Thyroid gland (tissue), 4 donors: ENCODE measurements around the gene KRTAP22-1.

Source experiments
- POLR2A ChIP-seq, 2 donors: fragments of 450-650 bp; IDR thresholded peaks; one replicate each; pipeline ENCODE4 v1.6.1; 2017; ENCODE audit warnings: antibody characterized with exemption in 2 of 2, mild to moderate bottlenecking in 2 of 2, moderate library complexity in 1 of 2
- TF ChIP-seq, protein P1 (sequence below), 6 experiments: fragments of 200-600 bp in 3 of 6; fragments of 450-650 bp in 3 of 6; sonication (generic) in 3 of 6; IDR thresholded peaks; one replicate each; pipeline ENCODE4 v1.5.1; 2016 to 2019; ENCODE audit warnings: antibody characterized with exemption in 6 of 6, mild to moderate bottlenecking in 2 of 6, inconsistent platforms in 1 of 6, moderate library complexity in 1 of 6

- TF ChIP-seq POLR2A (IDR thresholded peaks at IDR 0.05) = no peak
- TF ChIP-seq, protein P1, sequence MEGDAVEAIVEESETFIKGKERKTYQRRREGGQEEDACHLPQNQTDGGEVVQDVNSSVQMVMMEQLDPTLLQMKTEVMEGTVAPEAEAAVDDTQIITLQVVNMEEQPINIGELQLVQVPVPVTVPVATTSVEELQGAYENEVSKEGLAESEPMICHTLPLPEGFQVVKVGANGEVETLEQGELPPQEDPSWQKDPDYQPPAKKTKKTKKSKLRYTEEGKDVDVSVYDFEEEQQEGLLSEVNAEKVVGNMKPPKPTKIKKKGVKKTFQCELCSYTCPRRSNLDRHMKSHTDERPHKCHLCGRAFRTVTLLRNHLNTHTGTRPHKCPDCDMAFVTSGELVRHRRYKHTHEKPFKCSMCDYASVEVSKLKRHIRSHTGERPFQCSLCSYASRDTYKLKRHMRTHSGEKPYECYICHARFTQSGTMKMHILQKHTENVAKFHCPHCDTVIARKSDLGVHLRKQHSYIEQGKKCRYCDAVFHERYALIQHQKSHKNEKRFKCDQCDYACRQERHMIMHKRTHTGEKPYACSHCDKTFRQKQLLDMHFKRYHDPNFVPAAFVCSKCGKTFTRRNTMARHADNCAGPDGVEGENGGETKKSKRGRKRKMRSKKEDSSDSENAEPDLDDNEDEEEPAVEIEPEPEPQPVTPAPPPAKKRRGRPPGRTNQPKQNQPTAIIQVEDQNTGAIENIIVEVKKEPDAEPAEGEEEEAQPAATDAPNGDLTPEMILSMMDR (IDR thresholded peaks at IDR 0.05) = no peak
Measured at GRCh38 chr21:30561264-30561895, 39.5 kb upstream of the KRTAP22-1 start, which contains the start of gene KRTAP19-7.
